Glutamatergic neuron (in vitro differentiated cells): ENCODE results near the gene CXCL1. TPM values are rescaled to one million over a fixed set of nuclear protein-coding genes. Genes with fewer than 3 reads are reported as not detected.

Experiments
- DNase-seq: peaks from one replicate; pipeline ENCODE4 v3.0.0; 2022
- H3K27ac Mint-ChIP-seq: one replicate; pipeline ENCODE4 v1.8.0; 2020; ENCODE audit warnings: mild to moderate bottlenecking, mixed read lengths, inconsistent platforms; ENCODE audit not compliant: unreplicated experiment
- H3K27me3 Mint-ChIP-seq: one replicate; pipeline ENCODE4 v1.8.0; 2020; ENCODE audit warnings: mild to moderate bottlenecking, moderate library complexity, mixed read lengths, inconsistent platforms; ENCODE audit not compliant: unreplicated experiment
- H3K36me3 Mint-ChIP-seq: one replicate; pipeline ENCODE4 v1.8.0; 2020; ENCODE audit warnings: mild to moderate bottlenecking, mixed read lengths, inconsistent platforms; ENCODE audit not compliant: unreplicated experiment
- H3K4me1 Mint-ChIP-seq: one replicate; pipeline ENCODE4 v1.8.0; 2020; ENCODE audit warnings: mild to moderate bottlenecking, low read depth, mixed read lengths, inconsistent platforms; ENCODE audit not compliant: unreplicated experiment
- H3K4me3 Mint-ChIP-seq: one replicate; pipeline ENCODE4 v1.8.0; 2020; ENCODE audit warnings: mild to moderate bottlenecking, mixed read lengths, inconsistent platforms; ENCODE audit not compliant: unreplicated experiment
- H3K9me3 Mint-ChIP-seq: one replicate; pipeline ENCODE4 v1.8.0; 2020; ENCODE audit warnings: mild to moderate bottlenecking, moderate library complexity, mixed read lengths, inconsistent platforms; ENCODE audit not compliant: unreplicated experiment
- CTCF ChIP-seq: fragments of 200-600 bp; sonication (generic); IDR thresholded peaks from one replicate; pipeline ENCODE4 v1.5.0; 2021; ENCODE audit not compliant: partially characterized antibody, unreplicated experiment
- total RNA-seq: library from RNA; stranded (reverse); fragmentation: NEBNext Ultra II Directional; extraction: Animal tissue kit (Norgen Biotek cat#: 25700); gene quantifications from one replicate; pipeline ENCODE4 v1.2.1, GENCODE V29; 2021; ENCODE audit not compliant: unreplicated experiment

The CXCL1 gene
- total RNA-seq, 1 donor from 2014 or later, result not detected

DNA sequence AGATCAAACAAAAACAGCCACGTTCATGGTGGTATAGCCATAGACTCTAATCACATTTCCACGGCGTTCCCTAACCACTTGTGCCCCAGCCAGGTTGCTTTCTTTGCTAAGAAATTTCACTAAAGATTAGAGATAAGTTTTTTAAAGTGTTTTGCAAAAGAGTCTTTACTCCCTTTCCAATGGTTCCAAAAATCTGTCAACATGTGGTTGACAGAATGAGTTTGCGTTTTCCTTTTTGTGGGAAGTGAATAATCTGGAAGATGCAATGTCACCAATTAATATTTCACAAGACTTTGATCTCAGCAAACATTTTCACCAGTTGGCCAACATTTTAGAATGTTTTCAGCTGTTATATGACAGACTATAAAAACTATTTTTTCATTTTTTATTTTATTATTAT, 35.3 kb downstream of the CXCL1 start:
- Mint-ChIP-seq H3K27me3 (no peaks in the 10 kb centered on the region), H3K4me3 (no peak overlapping the region), H3K27ac (no peak overlapping the region), H3K36me3 (no peaks in the 10 kb centered on the region), H3K9me3 (no peaks in the 10 kb centered on the region), H3K4me1 (no peaks in the 10 kb centered on the region)
- DNase-seq, result no peak
- TF ChIP-seq CTCF, result no peak

- H3K4me3 Mint-ChIP-seq, result no peak overlapping the region
- no peaks in the 10 kb centered on the region for H3K27me3 Mint-ChIP-seq
- no peaks in the 10 kb centered on the region for H3K9me3 Mint-ChIP-seq
- H3K4me1 Mint-ChIP-seq, result no peaks in the 10 kb centered on the region
- no peak for TF ChIP-seq CTCF
- H3K27ac Mint-ChIP-seq, result no peak overlapping the region
- DNase-seq, result no peak
- no peaks in the 10 kb centered on the region for H3K36me3 Mint-ChIP-seq
Measured at GRCh38 chr4:73908965-73909364, 39.8 kb downstream of the CXCL1 start.

DNA sequence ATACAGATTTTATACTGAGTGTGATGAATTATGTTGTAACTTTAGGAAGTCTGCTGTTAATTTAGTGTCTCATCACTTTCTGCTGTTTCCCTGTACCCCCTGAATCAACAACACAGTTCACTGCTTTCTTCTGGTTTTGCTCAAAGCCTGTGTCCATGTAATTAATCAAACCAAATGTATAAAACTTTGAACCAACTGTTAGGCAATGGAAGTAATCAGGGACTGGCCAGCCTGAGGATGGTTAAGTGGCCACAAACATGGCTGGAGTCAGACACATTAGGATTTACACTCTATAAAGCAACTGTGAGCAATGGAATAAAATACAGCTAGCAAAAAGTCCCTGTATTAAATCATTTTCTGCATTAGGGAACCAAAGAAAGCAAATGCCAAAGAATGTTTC, 42.6 kb downstream of the CXCL1 start:
- H3K9me3 Mint-ChIP-seq, result no peaks in the 10 kb centered on the region
- DNase-seq, result no peak
- no peaks in the 10 kb centered on the region for H3K4me1 Mint-ChIP-seq
- H3K4me3 Mint-ChIP-seq, result no peak overlapping the region
- H3K27ac Mint-ChIP-seq, result no peak overlapping the region
- no peak for TF ChIP-seq CTCF
- H3K36me3 Mint-ChIP-seq, result no peaks in the 10 kb centered on the region
- H3K27me3 Mint-ChIP-seq, result no peaks in the 10 kb centered on the region

- TF ChIP-seq CTCF, result no peak
- Mint-ChIP-seq H3K36me3 (no peaks in the 10 kb centered on the region), H3K27me3 (no peaks in the 10 kb centered on the region), H3K4me3 (no peak overlapping the region), H3K4me1 (no peaks in the 10 kb centered on the region), H3K9me3 (no peaks in the 10 kb centered on the region), H3K27ac (no peak overlapping the region)
- DNase-seq, result no peak
Measured at GRCh38 chr4:73912191-73912590, 43.0 kb downstream of the CXCL1 start.

- no peaks in the 10 kb centered on the region for H3K36me3 Mint-ChIP-seq
- H3K4me1 Mint-ChIP-seq, result no peaks in the 10 kb centered on the region
Measured at GRCh38 chr4:73914071-73914470, 44.9 kb downstream of the CXCL1 start.

More at GRCh38 chr4:73914071-73914470, 44.9 kb downstream of the CXCL1 start:
- DNase-seq, result no peak
- Mint-ChIP-seq H3K27me3 (no peaks in the 10 kb centered on the region), H3K9me3 (no peaks in the 10 kb centered on the region), H3K27ac (no peak overlapping the region), H3K4me3 (no peak overlapping the region)
- no peak for TF ChIP-seq CTCF
